NCI-H2029 (cell line): ENCODE results near the gene RTN4.
"Not testable (repeated sequence)": the region's sequence is repeated elsewhere in the genome, so short reads cannot be mapped to it uniquely, and the experiment has no call there.

Source experiments
- DNase-seq: peaks from one replicate; lab custom pipeline; 2025; lab: John Stamatoyannopoulos, UW

The RTN4 gene

GRCh38 chr2:55010149-55010591 is 40.1 kb downstream of the RTN4 start:
- DNase-seq: no peak

DNA sequence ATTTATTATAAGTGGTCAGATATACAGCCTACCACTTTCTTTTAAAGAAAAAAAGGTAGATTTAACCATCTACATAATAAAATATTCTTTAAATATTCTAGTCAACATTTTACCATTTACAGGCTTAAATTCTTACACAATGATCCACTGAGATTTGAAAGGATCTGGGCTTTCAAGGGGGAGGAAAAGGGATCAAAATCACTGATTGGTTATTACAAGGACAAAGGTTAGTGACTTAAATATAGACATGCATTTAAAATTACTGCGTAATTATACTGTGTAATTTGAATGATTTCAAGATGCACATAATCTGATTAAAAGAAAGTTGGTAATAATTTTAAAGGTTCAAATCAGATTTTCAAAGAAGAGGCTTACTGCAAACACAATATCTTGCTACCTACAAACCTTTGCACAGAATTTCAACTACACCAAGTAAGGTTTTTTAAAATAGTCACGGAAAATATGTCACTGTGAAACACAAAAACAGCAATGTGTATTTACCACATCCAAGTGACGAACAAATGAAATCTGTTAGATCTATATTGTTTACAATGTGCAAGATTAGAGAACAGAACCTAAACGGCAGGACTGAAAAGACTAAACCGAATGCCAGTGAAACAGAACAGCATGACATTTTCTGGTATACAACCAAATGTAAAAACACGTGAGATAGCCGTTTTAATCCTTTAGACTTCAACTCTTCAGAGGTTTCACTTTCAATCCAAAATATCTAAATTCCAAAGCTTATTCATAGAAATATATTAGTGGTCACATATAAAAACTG is 40.8 kb downstream of the RTN4 start:
- DNase-seq: no peak

- DNase-seq: no peak
Observed at GRCh38 chr2:55006306-55006705, 43.9 kb downstream of the RTN4 start.

GRCh38 chr2:55003706-55004639 is 46.3 kb downstream of the RTN4 start:
- DNase-seq: no peak

DNA sequence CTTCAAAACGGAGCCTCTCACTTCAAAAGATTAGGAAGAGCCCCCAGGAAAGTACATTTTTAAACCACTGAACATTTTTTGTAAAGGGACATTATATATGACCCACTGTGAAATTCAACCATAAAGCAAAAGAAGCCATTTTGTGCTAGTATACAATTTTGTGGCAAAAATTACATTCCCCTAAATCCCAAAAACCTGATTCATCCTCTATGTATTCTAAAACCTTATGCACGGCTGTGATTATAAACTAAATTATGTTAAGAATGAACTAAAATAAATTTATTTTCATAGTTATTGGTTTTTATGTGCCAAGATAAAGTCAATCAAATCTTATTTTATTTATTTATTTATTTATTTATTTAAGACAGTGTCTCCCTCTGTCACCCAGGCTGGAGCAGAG is 48.5 kb downstream of the RTN4 start:
- DNase-seq: no peak

GRCh38 chr2:55000341-55000740 is 49.9 kb downstream of the RTN4 start:
- no peak for DNase-seq

GRCh38 chr2:54999182-54999581 is 51.1 kb downstream of the RTN4 start:
- no peak for DNase-seq

DNA sequence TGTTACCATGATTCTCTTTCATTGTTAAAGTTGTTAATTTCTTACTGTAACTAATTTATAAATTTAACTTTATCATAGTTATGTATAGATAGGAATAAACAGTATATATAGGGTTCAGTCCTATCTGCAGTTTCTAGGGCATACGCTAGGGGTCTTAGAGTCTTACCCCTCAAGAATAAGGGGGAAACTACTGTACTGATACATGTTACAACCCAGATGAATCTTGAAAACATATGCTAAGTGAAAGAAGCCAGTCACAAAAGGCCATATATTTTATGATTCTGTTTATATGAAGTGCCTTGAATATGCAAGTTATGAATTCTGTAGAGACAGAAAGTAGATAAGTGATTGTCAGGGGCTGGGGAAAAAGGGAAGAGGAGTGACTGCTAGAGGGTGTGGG is 52.4 kb downstream of the RTN4 start:
- no peak for DNase-seq

GRCh38 chr2:54995553-54995952 is 54.7 kb downstream of the RTN4 start:
- no peak for DNase-seq

GRCh38 chr2:54990694-54991093 is 59.6 kb downstream of the RTN4 start:
- not testable (repeated sequence) for DNase-seq

GRCh38 chr2:54988612-54989011 is 61.6 kb downstream of the RTN4 start:
- no peak for DNase-seq

- DNase-seq: no peak
Observed at GRCh38 chr2:54986264-54986663, 64.0 kb downstream of the RTN4 start.

DNA sequence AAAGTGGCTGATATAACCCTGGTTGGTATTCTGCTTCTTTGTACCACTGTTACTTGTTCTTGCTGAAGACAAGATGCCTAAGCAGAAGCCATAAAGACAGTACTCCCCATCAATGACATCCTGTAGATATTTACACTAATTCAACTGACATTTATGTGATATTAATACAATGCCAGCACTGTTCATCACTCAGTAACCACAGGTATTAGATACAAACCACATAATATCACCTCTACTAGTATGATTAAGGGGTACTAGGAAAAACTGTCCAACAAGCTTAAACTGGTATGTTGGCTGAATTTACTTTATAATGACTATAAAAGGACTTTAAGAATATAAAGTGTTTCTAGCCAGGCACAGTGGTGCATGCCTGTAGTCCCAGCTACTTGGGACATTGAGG is 65.8 kb downstream of the RTN4 start:
- DNase-seq: no peak

GRCh38 chr2:54983345-54984220 is 66.7 kb downstream of the RTN4 start:
- no peak for DNase-seq

DNA sequence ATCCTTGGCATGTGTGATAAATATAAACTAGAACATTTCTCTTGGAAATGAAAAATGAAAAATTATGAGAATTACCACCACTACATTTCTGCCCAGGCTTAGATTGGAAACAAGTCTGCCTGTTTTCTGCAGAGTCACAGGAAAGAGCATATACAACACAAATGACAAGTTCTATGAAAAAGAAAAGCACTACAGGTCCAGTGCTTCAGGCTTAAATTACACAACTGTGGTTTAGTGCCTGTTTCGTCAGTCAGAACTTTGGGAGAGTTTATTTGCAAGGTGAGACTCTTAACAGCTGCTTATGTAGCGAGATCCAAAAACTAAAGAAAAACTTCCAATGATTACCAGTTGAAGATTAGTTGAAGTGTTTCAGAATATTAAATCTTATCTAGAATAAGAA is 68.9 kb downstream of the RTN4 start:
- DNase-seq: no peak

DNA sequence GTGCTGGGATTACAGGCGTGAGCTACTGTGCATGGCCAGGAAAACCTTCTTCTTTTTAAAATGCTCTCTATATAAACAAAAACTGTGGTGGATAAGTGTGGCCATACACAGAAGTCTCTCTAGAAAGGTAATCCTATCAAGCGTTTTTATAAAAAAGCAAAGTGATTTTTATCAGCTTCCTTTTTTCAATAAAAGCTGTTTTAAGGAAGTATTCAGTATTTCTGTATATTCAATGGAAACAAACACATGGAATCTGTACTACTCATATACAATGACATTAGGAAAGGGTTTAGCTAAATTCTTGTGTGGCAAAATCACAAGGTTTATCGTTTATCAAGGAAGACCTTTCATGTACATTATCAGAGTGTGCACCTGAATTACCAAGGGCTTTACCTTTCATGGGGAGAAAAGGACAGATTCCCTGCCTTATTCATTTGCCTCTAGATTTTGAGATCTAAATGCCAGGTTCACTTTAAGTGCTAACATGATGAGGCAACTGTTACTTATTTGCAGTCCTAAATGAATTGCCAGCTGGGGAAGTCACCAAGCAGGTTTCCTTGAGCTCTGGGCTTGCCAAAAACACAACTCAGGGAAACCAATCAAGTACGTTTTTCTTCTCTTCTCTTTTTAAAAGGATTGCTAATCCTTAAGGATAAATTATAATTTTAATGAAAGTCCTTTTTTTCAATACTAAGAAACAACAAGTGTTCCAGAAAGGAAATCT is 70.8 kb downstream of the RTN4 start:
- peak; percentile 18 for DNase-seq

GRCh38 chr2:54977149-54977548 is 73.1 kb downstream of the RTN4 start:
- DNase-seq: no peak

- DNase-seq: no peak
Observed at GRCh38 chr2:54975598-54976492, 74.4 kb downstream of the RTN4 start.

GRCh38 chr2:54975175-54975574 is 75.1 kb downstream of the RTN4 start:
- no peak for DNase-seq

- DNase-seq: no peak
Observed at GRCh38 chr2:54969940-54970338, 80.3 kb downstream of the RTN4 start.
